GM12878 (cell line): ENCODE results near the gene NOTCH4.

ENCODE experiments used
- CHD4 ChIP-seq: fragments of 200-600 bp; sonication (generic); IDR thresholded peaks from 2 replicates; pipeline ENCODE4 v1.6.1; 2016; ENCODE audit warnings: mild to moderate bottlenecking
- CTCF ChIP-seq, 3 experiments: IDR thresholded peaks in 2 of 3; conservative IDR thresholded peaks in 1 of 3; 2 replicates each; pipeline ENCODE4 v1.5.1; 2011; ENCODE audit warnings: low read depth in 3 of 3, low read length in 3 of 3, mild to moderate bottlenecking in 3 of 3, control low read depth in 2 of 3, moderate library complexity in 2 of 3, inconsistent platforms in 1 of 3, mixed read lengths in 1 of 3; ENCODE audit not compliant: control insufficient read depth in 2 of 3, insufficient read depth in 1 of 3; ENCODE audit errors: extremely low read depth in 1 of 3

DNA sequence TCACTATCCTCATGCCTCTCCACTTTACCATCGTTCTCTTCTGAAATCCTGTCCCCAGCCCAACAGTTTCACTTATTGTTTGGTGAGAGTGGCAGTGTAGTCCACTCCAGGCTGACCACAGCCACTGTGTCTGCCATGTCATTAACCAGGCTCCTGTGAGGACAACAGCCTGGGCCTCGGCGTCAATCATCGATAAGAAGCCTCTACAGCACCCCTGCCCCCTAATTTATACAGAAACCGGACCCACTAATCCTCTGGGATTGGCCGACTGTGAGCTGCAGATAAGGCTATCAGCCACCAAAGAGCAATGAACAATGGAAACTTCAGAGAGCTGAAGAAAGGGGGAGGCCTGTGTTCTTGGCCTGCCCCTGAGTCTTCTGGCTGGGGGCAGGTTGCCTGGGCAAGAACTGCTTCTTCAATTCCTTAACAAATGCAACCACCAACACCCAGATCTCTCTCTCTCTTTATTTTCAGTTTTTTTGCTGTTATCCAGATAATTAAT, 56.1 kb downstream of the NOTCH4 start:
- TF ChIP-seq CTCF (IDR thresholded peaks at IDR 0.05 in 2 of 3, conservative IDR thresholded peaks at IDR 0.05 in 1 of 3; ENCODE audit: control insufficient read depth in 2 of 3, extremely low read depth in 1 of 3, insufficient read depth in 1 of 3, low read depth in 3 of 3, low read length in 3 of 3) (no peak), CHD4 (no peak)
